IPS-15b (cell line): ENCODE results near the gene KIF3B.
"Not testable (repeated sequence)": the region's sequence is repeated elsewhere in the genome, so short reads cannot be mapped to it uniquely, and the experiment has no call there.

Source experiments
- H3K27me3 ChIP-seq: one replicate; pipeline ENCODE4 v1.6.1; 2013; ENCODE audit warnings: low read length; ENCODE audit not compliant: control insufficient read depth, insufficient read depth
- H3K36me3 ChIP-seq: one replicate; pipeline ENCODE4 v1.6.1; 2013; ENCODE audit warnings: low read length; ENCODE audit not compliant: control insufficient read depth, insufficient read depth
- H3K4me1 ChIP-seq: one replicate; pipeline ENCODE4 v1.6.1; 2013; ENCODE audit warnings: mild to moderate bottlenecking, low read length; ENCODE audit not compliant: control insufficient read depth, insufficient read depth
- H3K4me3 ChIP-seq: one replicate; pipeline ENCODE4 v1.5.1; 2013; ENCODE audit warnings: low read depth, low read length
- H3K9ac ChIP-seq: one replicate; pipeline ENCODE4 v1.6.1; 2013; ENCODE audit warnings: low read depth, mild to moderate bottlenecking, low read length
- H3K9me3 ChIP-seq: one replicate; pipeline ENCODE4 v1.6.1; 2013; ENCODE audit warnings: mild to moderate bottlenecking, low read length; ENCODE audit not compliant: control insufficient read depth, insufficient read depth

KIF3B gene

GRCh38 chr20:32322260-32322659, 44.8 kb downstream of the KIF3B start:
- not testable (repeated sequence) for H3K9me3 ChIP-seq, H3K4me1 ChIP-seq, H3K4me3 ChIP-seq, H3K9ac ChIP-seq, H3K27me3 ChIP-seq, H3K36me3 ChIP-seq

DNA sequence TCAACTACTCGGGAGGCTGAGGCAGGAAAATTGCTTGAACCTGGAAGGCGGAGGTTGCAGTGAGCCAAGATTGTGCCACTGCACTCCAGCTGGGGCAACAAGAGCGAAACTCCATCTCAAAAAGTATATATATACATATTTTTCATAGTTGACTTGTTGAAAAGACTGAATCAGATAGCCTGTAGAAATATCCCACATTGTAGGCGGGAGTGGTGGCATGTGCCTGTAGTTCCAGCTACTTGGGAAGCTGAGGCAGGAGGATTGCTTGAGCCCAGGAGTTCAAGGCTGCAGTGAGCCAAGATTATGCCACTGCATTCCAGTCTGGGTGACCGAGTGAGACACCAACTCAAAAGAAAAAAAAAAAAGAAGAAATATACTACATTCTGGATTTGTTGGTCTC, 46.3 kb downstream of the KIF3B start:
- not testable (repeated sequence) for H3K9ac ChIP-seq, H3K4me1 ChIP-seq, H3K36me3 ChIP-seq, H3K4me3 ChIP-seq, H3K27me3 ChIP-seq, H3K9me3 ChIP-seq

- Histone ChIP-seq H3K9me3 (no peaks in the 10 kb centered on the region), H3K4me3 (no peak overlapping the region), H3K27me3 (no peaks in the 10 kb centered on the region), H3K36me3 (no peaks in the 10 kb centered on the region), H3K9ac (no peak overlapping the region), H3K4me1 (no peaks in the 10 kb centered on the region)
These were observed 48.5 kb downstream of the KIF3B start for GRCh38 chr20:32325706-32326503.

DNA sequence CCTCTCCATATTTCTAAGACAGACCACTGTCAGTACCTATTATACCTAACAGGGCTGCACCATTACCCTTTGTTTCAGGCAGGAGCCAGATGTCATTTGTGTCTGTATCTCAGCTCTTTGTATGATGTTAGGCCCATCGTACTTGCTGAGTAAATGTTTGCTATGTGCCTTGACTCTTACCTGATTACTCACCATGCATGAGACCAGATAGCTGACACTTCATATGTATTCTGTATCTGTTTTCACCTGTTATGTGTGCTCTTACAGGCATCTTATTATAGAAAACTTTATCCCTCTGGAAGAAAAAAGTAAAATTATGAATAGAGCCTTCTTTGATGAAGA, 49.0 kb downstream of the KIF3B start:
- Histone ChIP-seq H3K4me1 (no peaks in the 10 kb centered on the region), H3K4me3 (no peak overlapping the region), H3K36me3 (no peaks in the 10 kb centered on the region), H3K9ac (no peak overlapping the region), H3K27me3 (no peaks in the 10 kb centered on the region), H3K9me3 (no peaks in the 10 kb centered on the region)

- Histone ChIP-seq H3K4me1 (no peaks in the 10 kb centered on the region), H3K9ac (no peak overlapping the region), H3K27me3 (no peaks in the 10 kb centered on the region), H3K36me3 (no peaks in the 10 kb centered on the region), H3K9me3 (no peaks in the 10 kb centered on the region), H3K4me3 (no peak overlapping the region)
These were observed 49.7 kb downstream of the KIF3B start for GRCh38 chr20:32327087-32327681.

DNA sequence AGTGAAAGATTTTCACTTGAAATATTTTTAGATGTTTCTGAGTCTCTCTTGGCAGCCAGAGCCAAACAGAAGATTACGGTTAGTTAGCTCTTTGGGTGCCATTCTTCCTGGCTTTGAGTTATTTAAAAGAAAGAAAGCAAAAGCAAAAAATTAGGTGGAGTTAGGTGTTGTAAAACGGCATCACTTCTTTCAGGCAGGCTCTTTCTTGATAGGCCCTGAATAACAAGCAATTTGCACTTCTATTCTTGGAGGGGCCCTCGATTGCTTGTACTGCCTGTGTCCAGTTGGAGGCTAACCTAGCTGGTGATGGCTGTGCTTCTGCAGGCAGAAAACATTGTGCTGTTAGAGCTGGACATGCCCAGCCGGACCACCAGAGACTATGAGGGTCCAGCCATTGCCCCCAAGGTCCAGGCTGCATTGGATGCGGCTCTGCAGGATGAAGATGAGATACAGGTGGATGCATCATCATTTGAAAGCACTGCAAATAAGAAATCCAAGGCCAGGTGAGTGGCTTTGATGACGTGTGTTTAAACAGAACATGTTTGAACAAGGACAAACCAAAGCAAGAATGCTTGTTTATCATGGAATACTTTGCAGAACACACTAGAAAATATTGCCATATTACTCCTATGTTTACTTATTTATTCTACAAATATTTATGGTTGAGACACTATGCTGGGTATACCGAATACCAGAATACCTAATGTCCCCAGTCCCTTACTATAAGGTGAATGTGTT, 52.5 kb downstream of the KIF3B start:
- Histone ChIP-seq H3K9ac (no peak overlapping the region), H3K9me3 (no peaks in the 10 kb centered on the region), H3K36me3 (peaks cover 3% of the 10 kb centered on the region), H3K4me3 (no peak overlapping the region), H3K27me3 (no peaks in the 10 kb centered on the region), H3K4me1 (no peaks in the 10 kb centered on the region)

DNA sequence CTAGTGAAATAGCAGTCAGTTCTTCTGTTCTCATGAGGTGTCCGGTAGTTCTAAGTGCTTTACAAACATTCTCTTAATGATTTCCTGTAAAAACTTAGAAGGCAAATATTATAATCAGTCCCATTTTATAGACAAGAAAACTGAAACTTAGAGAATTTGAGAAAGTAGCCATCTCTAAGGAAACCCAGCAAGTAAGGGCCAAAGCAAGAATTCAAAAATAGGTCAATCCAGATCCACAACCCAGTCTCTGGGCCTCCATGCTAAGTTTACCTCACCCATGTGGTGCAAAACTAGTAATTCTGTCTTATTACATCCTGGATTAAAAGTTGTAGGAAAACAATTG, 53.1 kb downstream of the KIF3B start:
- H3K36me3 ChIP-seq, result peaks cover 3% of the 10 kb centered on the region
- H3K9me3 ChIP-seq, result no peaks in the 10 kb centered on the region
- no peak overlapping the region for H3K4me3 ChIP-seq
- no peaks in the 10 kb centered on the region for H3K27me3 ChIP-seq
- H3K9ac ChIP-seq, result no peak overlapping the region
- H3K4me1 ChIP-seq, result no peaks in the 10 kb centered on the region

DNA sequence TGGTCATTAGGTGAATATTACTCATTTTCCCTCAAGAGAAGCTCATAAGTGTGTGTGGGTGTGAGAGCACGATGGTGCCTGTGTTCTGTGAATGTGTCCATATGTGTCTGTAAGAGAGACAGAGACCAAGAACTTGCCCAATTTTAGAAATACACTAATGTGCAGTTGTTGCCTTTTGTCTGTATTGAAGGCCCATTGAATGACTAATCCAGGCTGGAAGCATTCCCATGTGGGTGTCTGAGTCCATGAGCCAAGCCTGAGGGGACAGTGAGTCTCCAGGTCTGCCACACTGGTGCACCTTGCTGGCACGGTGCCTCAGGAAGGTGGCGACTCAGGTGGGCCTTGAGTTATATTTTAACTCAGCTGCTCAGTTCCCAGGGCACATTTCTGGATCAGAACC, 55.2 kb downstream of the KIF3B start:
- H3K9ac ChIP-seq, result no peak overlapping the region
- H3K36me3 ChIP-seq, result peaks cover 3% of the 10 kb centered on the region
- no peaks in the 10 kb centered on the region for H3K4me1 ChIP-seq

GRCh38 chr20:32333181-32333987, 55.9 kb downstream of the KIF3B start:
- H3K9me3 ChIP-seq, result no peaks in the 10 kb centered on the region
- no peaks in the 10 kb centered on the region for H3K27me3 ChIP-seq
- no peaks in the 10 kb centered on the region for H3K4me1 ChIP-seq
- H3K9ac ChIP-seq, result no peak overlapping the region
- H3K36me3 ChIP-seq, result peaks cover 3% of the 10 kb centered on the region
- H3K4me3 ChIP-seq, result no peak overlapping the region

More for the DNA sequence above, 55.2 kb downstream of the KIF3B start:
- Histone ChIP-seq H3K9me3 (no peaks in the 10 kb centered on the region), H3K4me3 (no peak overlapping the region), H3K27me3 (no peaks in the 10 kb centered on the region)

- Histone ChIP-seq H3K27me3 (no peaks in the 10 kb centered on the region), H3K36me3 (peaks cover 3% of the 10 kb centered on the region), H3K4me1 (peaks cover 2% of the 10 kb centered on the region), H3K4me3 (no peak overlapping the region), H3K9me3 (no peaks in the 10 kb centered on the region), H3K9ac (no peak overlapping the region)
These were observed 56.8 kb downstream of the KIF3B start for GRCh38 chr20:32333988-32334885.

- Histone ChIP-seq H3K4me1 (peaks cover 2% of the 10 kb centered on the region), H3K36me3 (peaks cover 3% of the 10 kb centered on the region), H3K9ac (no peak overlapping the region), H3K9me3 (no peaks in the 10 kb centered on the region), H3K4me3 (no peak overlapping the region), H3K27me3 (no peaks in the 10 kb centered on the region)
These were observed 59.5 kb downstream of the KIF3B start for GRCh38 chr20:32336918-32337347.
